Measurements from ENCODE around the gene SCG2. TPM values are rescaled to one million over a fixed set of nuclear protein-coding genes. Genes with fewer than 3 reads are reported as not detected.

The SCG2 gene
- total RNA-seq, 1 experiment from 2014 or later = 0.11 TPM

- TF ChIP-seq ZNF232 (CRISPR knock-in tag; IDR thresholded peaks at IDR 0.05) = no peak
- TF ChIP-seq SMAD3 (CRISPR knock-in tag; IDR thresholded peaks at IDR 0.05; ENCODE audit: borderline replicate concordance) = no peak
- TF ChIP-seq, protein P1, sequence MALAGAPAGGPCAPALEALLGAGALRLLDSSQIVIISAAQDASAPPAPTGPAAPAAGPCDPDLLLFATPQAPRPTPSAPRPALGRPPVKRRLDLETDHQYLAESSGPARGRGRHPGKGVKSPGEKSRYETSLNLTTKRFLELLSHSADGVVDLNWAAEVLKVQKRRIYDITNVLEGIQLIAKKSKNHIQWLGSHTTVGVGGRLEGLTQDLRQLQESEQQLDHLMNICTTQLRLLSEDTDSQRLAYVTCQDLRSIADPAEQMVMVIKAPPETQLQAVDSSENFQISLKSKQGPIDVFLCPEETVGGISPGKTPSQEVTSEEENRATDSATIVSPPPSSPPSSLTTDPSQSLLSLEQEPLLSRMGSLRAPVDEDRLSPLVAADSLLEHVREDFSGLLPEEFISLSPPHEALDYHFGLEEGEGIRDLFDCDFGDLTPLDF (CRISPR knock-in tag; IDR thresholded peaks at IDR 0.05) = no peak
- TF ChIP-seq CREB1 (CRISPR knock-in tag; IDR thresholded peaks at IDR 0.05) = no peak
- TF ChIP-seq ZMAT4 (CRISPR knock-in tag; IDR thresholded peaks at IDR 0.05) = no peak
- TF ChIP-seq, protein P2, sequence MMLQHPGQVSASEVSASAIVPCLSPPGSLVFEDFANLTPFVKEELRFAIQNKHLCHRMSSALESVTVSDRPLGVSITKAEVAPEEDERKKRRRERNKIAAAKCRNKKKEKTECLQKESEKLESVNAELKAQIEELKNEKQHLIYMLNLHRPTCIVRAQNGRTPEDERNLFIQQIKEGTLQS (CRISPR knock-in tag; conservative IDR thresholded peaks at IDR 0.05) = no peak
- TF ChIP-seq ESRRA (CRISPR knock-in tag; IDR thresholded peaks at IDR 0.05; ENCODE audit: borderline replicate concordance) = no peak
Observed at GRCh38 chr2:223588251-223588650, 13.9 kb downstream of the SCG2 start (continued).

- Mint-ChIP-seq H3K4me1 (no peaks in the 10 kb centered on the region), H3K9me3 (no peaks in the 10 kb centered on the region), H3K27ac (no peak overlapping the region), H3K27me3 (ENCODE audit: low read depth) (no peaks in the 10 kb centered on the region), H3K4me3 (no peak overlapping the region), H3K36me3 (no peaks in the 10 kb centered on the region)
- DNase-seq (ENCODE audit: low spot score) (no peak), ATAC-seq (no peak)
- TF ChIP-seq RELA (CRISPR knock-in tag; IDR thresholded peaks at IDR 0.05; ENCODE audit: borderline replicate concordance) = no peak
- POLR2A ChIA-PET = no interaction called here
- CTCF ChIA-PET = no interaction called here
Observed at GRCh38 chr2:223587301-223587700, 14.9 kb downstream of the SCG2 start.

GRCh38 chr2:223586261-223586660, 15.9 kb downstream of the SCG2 start:
- ATAC-seq (no peak), DNase-seq (ENCODE audit: low spot score) (no peak)
- Mint-ChIP-seq H3K27ac (no peak overlapping the region), H3K27me3 (ENCODE audit: low read depth) (no peaks in the 10 kb centered on the region), H3K9me3 (no peaks in the 10 kb centered on the region), H3K4me1 (no peaks in the 10 kb centered on the region; the same call in 1 of the 2 replicates), H3K4me3 (no peak overlapping the region), H3K36me3 (no peaks in the 10 kb centered on the region)
- TF ChIP-seq ZNF317 (CRISPR knock-in tag; IDR thresholded peaks at IDR 0.05; ENCODE audit: borderline replicate concordance, low read depth) (no peak), ATF1 (CRISPR knock-in tag; IDR thresholded peaks at IDR 0.05) (no peak), JAZF1 (CRISPR knock-in tag; IDR thresholded peaks at IDR 0.05) (no peak), NFYB (CRISPR knock-in tag; conservative IDR thresholded peaks at IDR 0.05; ENCODE audit: low read depth) (no peak), ZBTB21 (CRISPR knock-in tag; IDR thresholded peaks at IDR 0.05; ENCODE audit: borderline replicate concordance) (no peak), ZNF671 (CRISPR knock-in tag; IDR thresholded peaks at IDR 0.05) (no peak)
- TF ChIP-seq, protein P3, sequence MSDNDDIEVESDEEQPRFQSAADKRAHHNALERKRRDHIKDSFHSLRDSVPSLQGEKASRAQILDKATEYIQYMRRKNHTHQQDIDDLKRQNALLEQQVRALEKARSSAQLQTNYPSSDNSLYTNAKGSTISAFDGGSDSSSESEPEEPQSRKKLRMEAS (CRISPR knock-in tag; IDR thresholded peaks at IDR 0.05) = no peak
- TF ChIP-seq, protein P4, sequence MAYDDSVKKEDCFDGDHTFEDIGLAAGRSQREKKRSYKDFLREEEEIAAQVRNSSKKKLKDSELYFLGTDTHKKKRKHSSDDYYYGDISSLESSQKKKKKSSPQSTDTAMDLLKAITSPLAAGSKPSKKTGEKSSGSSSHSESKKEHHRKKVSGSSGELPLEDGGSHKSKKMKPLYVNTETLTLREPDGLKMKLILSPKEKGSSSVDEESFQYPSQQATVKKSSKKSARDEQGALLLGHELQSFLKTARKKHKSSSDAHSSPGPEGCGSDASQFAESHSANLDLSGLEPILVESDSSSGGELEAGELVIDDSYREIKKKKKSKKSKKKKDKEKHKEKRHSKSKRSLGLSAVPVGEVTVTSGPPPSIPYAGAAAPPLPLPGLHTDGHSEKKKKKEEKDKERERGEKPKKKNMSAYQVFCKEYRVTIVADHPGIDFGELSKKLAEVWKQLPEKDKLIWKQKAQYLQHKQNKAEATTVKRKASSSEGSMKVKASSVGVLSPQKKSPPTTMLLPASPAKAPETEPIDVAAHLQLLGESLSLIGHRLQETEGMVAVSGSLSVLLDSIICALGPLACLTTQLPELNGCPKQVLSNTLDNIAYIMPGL (CRISPR knock-in tag; IDR thresholded peaks at IDR 0.05) = no peak
- ChIA-PET CTCF (interaction anchor here (0.6 kb wide), 1 partner anchor 19 kb away, joined by 3 read pairs; no protein-coding TSS in a partner anchor), POLR2A (no interaction called here)

DNA sequence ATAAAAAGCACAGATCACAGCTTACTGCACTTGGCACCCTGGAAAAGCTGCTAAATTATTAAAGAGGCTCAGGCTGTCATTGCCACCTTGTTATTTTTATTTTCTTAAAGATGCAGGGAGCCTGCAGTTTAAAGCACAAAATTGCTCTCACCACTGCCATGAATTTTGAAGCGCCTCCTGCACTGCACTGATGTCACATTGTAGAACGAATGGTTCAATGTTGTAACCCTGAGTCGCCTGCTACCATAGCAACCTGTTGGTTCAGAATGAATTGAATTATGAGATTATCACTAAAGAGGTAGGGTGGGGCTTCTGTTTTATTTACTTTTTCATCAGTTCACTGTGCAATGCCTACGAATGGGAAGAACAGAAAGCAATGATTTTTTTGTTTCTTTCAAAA, 16.5 kb downstream of the SCG2 start:
- no peaks in the 10 kb centered on the region for H3K9me3 Mint-ChIP-seq
- no peak for ATAC-seq
- H3K27ac Mint-ChIP-seq = no peak overlapping the region
- CTCF ChIA-PET = no interaction called here
- H3K36me3 Mint-ChIP-seq = no peaks in the 10 kb centered on the region
- H3K4me3 Mint-ChIP-seq = no peak overlapping the region
- H3K27me3 Mint-ChIP-seq (ENCODE audit: low read depth) = no peaks in the 10 kb centered on the region
- H3K4me1 Mint-ChIP-seq = peaks cover 6% of the 10 kb centered on the region
- no peak for DNase-seq (ENCODE audit: low spot score)
- POLR2A ChIA-PET = no interaction called here
- TF ChIP-seq, protein P5, sequence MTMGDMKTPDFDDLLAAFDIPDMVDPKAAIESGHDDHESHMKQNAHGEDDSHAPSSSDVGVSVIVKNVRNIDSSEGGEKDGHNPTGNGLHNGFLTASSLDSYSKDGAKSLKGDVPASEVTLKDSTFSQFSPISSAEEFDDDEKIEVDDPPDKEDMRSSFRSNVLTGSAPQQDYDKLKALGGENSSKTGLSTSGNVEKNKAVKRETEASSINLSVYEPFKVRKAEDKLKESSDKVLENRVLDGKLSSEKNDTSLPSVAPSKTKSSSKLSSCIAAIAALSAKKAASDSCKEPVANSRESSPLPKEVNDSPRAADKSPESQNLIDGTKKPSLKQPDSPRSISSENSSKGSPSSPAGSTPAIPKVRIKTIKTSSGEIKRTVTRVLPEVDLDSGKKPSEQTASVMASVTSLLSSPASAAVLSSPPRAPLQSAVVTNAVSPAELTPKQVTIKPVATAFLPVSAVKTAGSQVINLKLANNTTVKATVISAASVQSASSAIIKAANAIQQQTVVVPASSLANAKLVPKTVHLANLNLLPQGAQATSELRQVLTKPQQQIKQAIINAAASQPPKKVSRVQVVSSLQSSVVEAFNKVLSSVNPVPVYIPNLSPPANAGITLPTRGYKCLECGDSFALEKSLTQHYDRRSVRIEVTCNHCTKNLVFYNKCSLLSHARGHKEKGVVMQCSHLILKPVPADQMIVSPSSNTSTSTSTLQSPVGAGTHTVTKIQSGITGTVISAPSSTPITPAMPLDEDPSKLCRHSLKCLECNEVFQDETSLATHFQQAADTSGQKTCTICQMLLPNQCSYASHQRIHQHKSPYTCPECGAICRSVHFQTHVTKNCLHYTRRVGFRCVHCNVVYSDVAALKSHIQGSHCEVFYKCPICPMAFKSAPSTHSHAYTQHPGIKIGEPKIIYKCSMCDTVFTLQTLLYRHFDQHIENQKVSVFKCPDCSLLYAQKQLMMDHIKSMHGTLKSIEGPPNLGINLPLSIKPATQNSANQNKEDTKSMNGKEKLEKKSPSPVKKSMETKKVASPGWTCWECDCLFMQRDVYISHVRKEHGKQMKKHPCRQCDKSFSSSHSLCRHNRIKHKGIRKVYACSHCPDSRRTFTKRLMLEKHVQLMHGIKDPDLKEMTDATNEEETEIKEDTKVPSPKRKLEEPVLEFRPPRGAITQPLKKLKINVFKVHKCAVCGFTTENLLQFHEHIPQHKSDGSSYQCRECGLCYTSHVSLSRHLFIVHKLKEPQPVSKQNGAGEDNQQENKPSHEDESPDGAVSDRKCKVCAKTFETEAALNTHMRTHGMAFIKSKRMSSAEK (CRISPR knock-in tag; IDR thresholded peaks at IDR 0.05; ENCODE audit: borderline replicate concordance) = no peak
- no peak for TF ChIP-seq ELF4 (CRISPR knock-in tag; IDR thresholded peaks at IDR 0.05; ENCODE audit: low read depth)
- no peak for TF ChIP-seq MXD4 (CRISPR knock-in tag; IDR thresholded peaks at IDR 0.05; ENCODE audit: borderline replicate concordance)
- TF ChIP-seq ATF1 (CRISPR knock-in tag; IDR thresholded peaks at IDR 0.05) = no peak
- TF ChIP-seq ZMAT4 (CRISPR knock-in tag; IDR thresholded peaks at IDR 0.05) = no peak
- no peak for TF ChIP-seq CBFB (CRISPR knock-in tag; IDR thresholded peaks at IDR 0.05; ENCODE audit: low read depth)
- TF ChIP-seq NFYB (CRISPR knock-in tag; conservative IDR thresholded peaks at IDR 0.05; ENCODE audit: low read depth) = no peak
- no peak for TF ChIP-seq EMX1 (CRISPR knock-in tag; IDR thresholded peaks at IDR 0.05)
- no peak for TF ChIP-seq FOXP1 (CRISPR knock-in tag; IDR thresholded peaks at IDR 0.05; ENCODE audit: borderline replicate concordance)
- no peak for TF ChIP-seq GABPB1 (CRISPR knock-in tag; IDR thresholded peaks at IDR 0.05)
